HG03342 (cell line): ENCODE measurements around the gene HUNK.

Experiments used
- ATAC-seq: cut with Tn5 transposase; IDR thresholded peaks from one replicate; pipeline ENCODE4 v1.9.1; 2021; ENCODE audit warnings: mild to moderate bottlenecking, moderate library complexity; ENCODE audit not compliant: unreplicated experiment

HUNK gene

GRCh38 chr21:31895077-31895835, 22.4 kb downstream of the HUNK start:
- no peak for ATAC-seq

- ATAC-seq, result no peak
Observed at GRCh38 chr21:31896019-31896418, 23.2 kb downstream of the HUNK start.

- ATAC-seq, result no peak
Observed at GRCh38 chr21:31897311-31897710, 24.5 kb downstream of the HUNK start.

- no peak for ATAC-seq
Observed at GRCh38 chr21:31898933-31899630, 26.3 kb downstream of the HUNK start.

- ATAC-seq, result no peak
Observed at GRCh38 chr21:31900121-31900895, 27.5 kb downstream of the HUNK start.

- no peak for ATAC-seq
Observed at GRCh38 chr21:31901315-31901714, 28.5 kb downstream of the HUNK start.

- no peak for ATAC-seq
Observed at GRCh38 chr21:31902438-31902837, 29.6 kb downstream of the HUNK start.

GRCh38 chr21:31903896-31904295, 31.1 kb downstream of the HUNK start:
- ATAC-seq, result no peak

- ATAC-seq, result no peak
Observed at GRCh38 chr21:31905503-31906451, 33.0 kb downstream of the HUNK start.

- ATAC-seq, result no peak
Observed at GRCh38 chr21:31908106-31909031, 35.5 kb downstream of the HUNK start.

- no peak for ATAC-seq
Observed at GRCh38 chr21:31909153-31910073, 36.6 kb downstream of the HUNK start.

- no peak for ATAC-seq
Observed at GRCh38 chr21:31910074-31910470, 37.3 kb downstream of the HUNK start.

GRCh38 chr21:31911138-31911907, 38.5 kb downstream of the HUNK start:
- no peak for ATAC-seq

- ATAC-seq, result no peak
Observed at GRCh38 chr21:31912501-31912900, 39.7 kb downstream of the HUNK start.

GRCh38 chr21:31913182-31913608, 40.4 kb downstream of the HUNK start:
- no peak for ATAC-seq

- no peak for ATAC-seq
Observed at GRCh38 chr21:31914472-31914871, 41.7 kb downstream of the HUNK start.

- ATAC-seq, result no peak
Observed at GRCh38 chr21:31915566-31915965, 42.7 kb downstream of the HUNK start.

GRCh38 chr21:31917108-31917507, 44.3 kb downstream of the HUNK start:
- no peak for ATAC-seq
